ENCODE results near the gene PDZD4. TPM values are rescaled to one million over a fixed set of nuclear protein-coding genes. Genes with fewer than 3 reads are reported as not detected.

Gene PDZD4
- total and polyA plus RNA-seq, 5 donors from 2014 or later = 4.9 TPM; not detected in 4

GRCh38 chrX:153861151-153861550 lies 30.8 kb upstream of the PDZD4 start:
- Histone ChIP-seq H3K9me3 (ENCODE audit: control insufficient read depth in 2 of 2, low read length in 2 of 2) (no peaks in the 10 kb centered on the region), H3K27me3 (ENCODE audit: control insufficient read depth, insufficient read depth, low read length) (no peaks in the 10 kb centered on the region), H3K4me1 (ENCODE audit: control insufficient read depth, insufficient read depth, low read length, poor library complexity, severe bottlenecking) (no peaks in the 10 kb centered on the region), H3K36me3 (ENCODE audit: control insufficient read depth, insufficient read depth, low read length) (no peaks in the 10 kb centered on the region), H3K4me3 (ENCODE audit: low read depth, low read length) (no peak overlapping the region), H3K27ac (ENCODE audit: insufficient read depth, low read length, poor library complexity, severe bottlenecking) (no peak overlapping the region)
- Mint-ChIP-seq H3K27ac (no peak overlapping the region), H3K9me3 (no peaks in the 10 kb centered on the region), H3K36me3 (no peaks in the 10 kb centered on the region), H3K4me3 (no peak overlapping the region), H3K4me1 (peaks cover 0 to 14% (median 0%) of the 10 kb centered on the region in 4 donors), H3K27me3 (peaks cover 6% of the 10 kb centered on the region)
- no peak for ATAC-seq (ENCODE audit: low read depth in 2 of 2)
- no peak for DNase-seq

- Histone ChIP-seq H3K9me3 (ENCODE audit: control insufficient read depth in 2 of 2, low read length in 2 of 2) (no peaks in the 10 kb centered on the region), H3K4me3 (ENCODE audit: low read depth, low read length) (no peak overlapping the region), H3K27ac (ENCODE audit: insufficient read depth, low read length, poor library complexity, severe bottlenecking) (no peak overlapping the region), H3K36me3 (ENCODE audit: control insufficient read depth, insufficient read depth, low read length) (no peaks in the 10 kb centered on the region), H3K27me3 (ENCODE audit: control insufficient read depth, insufficient read depth, low read length) (no peaks in the 10 kb centered on the region), H3K4me1 (ENCODE audit: control insufficient read depth, insufficient read depth, low read length, poor library complexity, severe bottlenecking) (no peaks in the 10 kb centered on the region)
- no peak overlapping the region for H3K4me3 Mint-ChIP-seq
- no peak for DNase-seq
- no peaks in the 10 kb centered on the region for H3K9me3 Mint-ChIP-seq
- no peak overlapping the region for H3K27ac Mint-ChIP-seq
- no peaks in the 10 kb centered on the region for H3K36me3 Mint-ChIP-seq
- peaks cover 11% of the 10 kb centered on the region for H3K27me3 Mint-ChIP-seq
- peaks cover 0 to 14% (median 0%) of the 10 kb centered on the region in 4 donors for H3K4me1 Mint-ChIP-seq
- no peak for ATAC-seq (ENCODE audit: low read depth in 2 of 2)
Measured at GRCh38 chrX:153857348-153857903, 27.1 kb upstream of the PDZD4 start.

GRCh38 chrX:153854702-153855101 lies 24.4 kb upstream of the PDZD4 start:
- no peak overlapping the region for H3K4me3 ChIP-seq (ENCODE audit: low read depth, low read length)

GRCh38 chrX:153853902-153854267 lies 23.5 kb upstream of the PDZD4 start:
- H3K27me3 ChIP-seq (ENCODE audit: control insufficient read depth, insufficient read depth, low read length) = no peaks in the 10 kb centered on the region
- H3K27ac Mint-ChIP-seq = no peak overlapping the region
- DNase-seq (no peak), ATAC-seq (ENCODE audit: low read depth in 2 of 2) (no peak)
- H3K27me3 Mint-ChIP-seq = peaks cover 21% of the 10 kb centered on the region
- H3K4me3 Mint-ChIP-seq = no peak overlapping the region
- no peaks in the 10 kb centered on the region for H3K9me3 ChIP-seq (ENCODE audit: control insufficient read depth in 2 of 2, low read length in 2 of 2)
- no peaks in the 10 kb centered on the region for H3K9me3 Mint-ChIP-seq
- no peaks in the 10 kb centered on the region for H3K4me1 ChIP-seq (ENCODE audit: control insufficient read depth, insufficient read depth, low read length, poor library complexity, severe bottlenecking)
- no peak overlapping the region for H3K4me3 ChIP-seq (ENCODE audit: low read depth, low read length)
- H3K36me3 Mint-ChIP-seq = no peaks in the 10 kb centered on the region
- no peak overlapping the region for H3K27ac ChIP-seq (ENCODE audit: insufficient read depth, low read length, poor library complexity, severe bottlenecking)
- no peaks in the 10 kb centered on the region for H3K36me3 ChIP-seq (ENCODE audit: control insufficient read depth, insufficient read depth, low read length)
- peaks cover 0 to 10% (median 0%) of the 10 kb centered on the region in 4 donors for H3K4me1 Mint-ChIP-seq

More at GRCh38 chrX:153854702-153855101, 24.4 kb upstream of the PDZD4 start:
- Histone ChIP-seq H3K4me1 (ENCODE audit: control insufficient read depth, insufficient read depth, low read length, poor library complexity, severe bottlenecking) (no peaks in the 10 kb centered on the region), H3K36me3 (ENCODE audit: control insufficient read depth, insufficient read depth, low read length) (no peaks in the 10 kb centered on the region), H3K9me3 (ENCODE audit: control insufficient read depth in 2 of 2, low read length in 2 of 2) (no peaks in the 10 kb centered on the region), H3K27me3 (ENCODE audit: control insufficient read depth, insufficient read depth, low read length) (no peaks in the 10 kb centered on the region), H3K27ac (ENCODE audit: insufficient read depth, low read length, poor library complexity, severe bottlenecking) (no peak overlapping the region)
- ATAC-seq (ENCODE audit: low read depth in 2 of 2) (no peak), DNase-seq (no peak)
- Mint-ChIP-seq H3K36me3 (no peaks in the 10 kb centered on the region), H3K27me3 (peaks cover 16% of the 10 kb centered on the region), H3K27ac (no peak overlapping the region), H3K9me3 (no peaks in the 10 kb centered on the region), H3K4me3 (no peak overlapping the region), H3K4me1 (peaks cover 0 to 10% (median 0%) of the 10 kb centered on the region in 4 donors)

- H3K27ac Mint-ChIP-seq = no peak overlapping the region
- peaks cover 0 to 10% (median 0%) of the 10 kb centered on the region in 4 donors for H3K4me1 Mint-ChIP-seq
- H3K27ac ChIP-seq (ENCODE audit: insufficient read depth, low read length, poor library complexity, severe bottlenecking) = no peak overlapping the region
- no peaks in the 10 kb centered on the region for H3K9me3 ChIP-seq (ENCODE audit: control insufficient read depth in 2 of 2, low read length in 2 of 2)
- ATAC-seq (ENCODE audit: low read depth in 2 of 2) = no peak
- H3K27me3 Mint-ChIP-seq = peaks cover 21% of the 10 kb centered on the region
- no peaks in the 10 kb centered on the region for H3K4me1 ChIP-seq (ENCODE audit: control insufficient read depth, insufficient read depth, low read length, poor library complexity, severe bottlenecking)
- no peaks in the 10 kb centered on the region for H3K9me3 Mint-ChIP-seq
- no peak for DNase-seq
- H3K4me3 Mint-ChIP-seq = no peak overlapping the region
- no peaks in the 10 kb centered on the region for H3K27me3 ChIP-seq (ENCODE audit: control insufficient read depth, insufficient read depth, low read length)
- H3K36me3 ChIP-seq (ENCODE audit: control insufficient read depth, insufficient read depth, low read length) = no peaks in the 10 kb centered on the region
- no peaks in the 10 kb centered on the region for H3K36me3 Mint-ChIP-seq
- H3K4me3 ChIP-seq (ENCODE audit: low read depth, low read length) = no peak overlapping the region
Measured at GRCh38 chrX:153853180-153853901, 23.0 kb upstream of the PDZD4 start.

GRCh38 chrX:153851981-153852380 lies 21.6 kb upstream of the PDZD4 start:
- no peak for ATAC-seq (ENCODE audit: low read depth in 2 of 2)

GRCh38 chrX:153848325-153848724 lies 18.0 kb upstream of the PDZD4 start:
- Histone ChIP-seq H3K4me1 (ENCODE audit: control insufficient read depth, insufficient read depth, low read length, poor library complexity, severe bottlenecking) (no peaks in the 10 kb centered on the region), H3K27ac (ENCODE audit: insufficient read depth, low read length, poor library complexity, severe bottlenecking) (no peak overlapping the region), H3K4me3 (ENCODE audit: low read depth, low read length) (no peak overlapping the region), H3K27me3 (ENCODE audit: control insufficient read depth, insufficient read depth, low read length) (peaks cover 2% of the 10 kb centered on the region), H3K9me3 (ENCODE audit: control insufficient read depth in 2 of 2, low read length in 2 of 2) (no peaks in the 10 kb centered on the region), H3K36me3 (ENCODE audit: control insufficient read depth, insufficient read depth, low read length) (no peaks in the 10 kb centered on the region)
- H3K27ac Mint-ChIP-seq = no peak overlapping the region
- DNase-seq = no peak
- H3K4me3 Mint-ChIP-seq = no peak overlapping the region
- no peaks in the 10 kb centered on the region for H3K36me3 Mint-ChIP-seq
- no peaks in the 10 kb centered on the region for H3K4me1 Mint-ChIP-seq
- peaks cover 27% of the 10 kb centered on the region for H3K27me3 Mint-ChIP-seq
- no peak for ATAC-seq (ENCODE audit: low read depth in 2 of 2)
- H3K9me3 Mint-ChIP-seq = peaks cover 0 to 2% (median 0%) of the 10 kb centered on the region in 7 donors

More at GRCh38 chrX:153851981-153852380, 21.6 kb upstream of the PDZD4 start:
- no peaks in the 10 kb centered on the region for H3K9me3 Mint-ChIP-seq
- Histone ChIP-seq H3K9me3 (ENCODE audit: control insufficient read depth in 2 of 2, low read length in 2 of 2) (no peaks in the 10 kb centered on the region), H3K27me3 (ENCODE audit: control insufficient read depth, insufficient read depth, low read length) (no peaks in the 10 kb centered on the region), H3K4me3 (ENCODE audit: low read depth, low read length) (no peak overlapping the region), H3K27ac (ENCODE audit: insufficient read depth, low read length, poor library complexity, severe bottlenecking) (no peak overlapping the region), H3K4me1 (ENCODE audit: control insufficient read depth, insufficient read depth, low read length, poor library complexity, severe bottlenecking) (no peaks in the 10 kb centered on the region), H3K36me3 (ENCODE audit: control insufficient read depth, insufficient read depth, low read length) (no peaks in the 10 kb centered on the region)
- no peak for DNase-seq
- no peaks in the 10 kb centered on the region for H3K36me3 Mint-ChIP-seq
- H3K27me3 Mint-ChIP-seq = peaks cover 15% of the 10 kb centered on the region
- no peak overlapping the region for H3K4me3 Mint-ChIP-seq
- peaks cover 0 to 2% (median 0%) of the 10 kb centered on the region in 4 donors for H3K4me1 Mint-ChIP-seq
- no peak overlapping the region for H3K27ac Mint-ChIP-seq

- Mint-ChIP-seq H3K27me3 (peaks cover 33% of the 10 kb centered on the region), H3K36me3 (no peaks in the 10 kb centered on the region), H3K4me1 (no peaks in the 10 kb centered on the region), H3K27ac (no peak overlapping the region), H3K9me3 (peaks cover 0 to 2% (median 0%) of the 10 kb centered on the region in 7 donors), H3K4me3 (no peak overlapping the region)
- Histone ChIP-seq H3K27ac (ENCODE audit: insufficient read depth, low read length, poor library complexity, severe bottlenecking) (no peak overlapping the region), H3K4me3 (ENCODE audit: low read depth, low read length) (no peak overlapping the region), H3K9me3 (ENCODE audit: control insufficient read depth in 2 of 2, low read length in 2 of 2) (no peaks in the 10 kb centered on the region), H3K27me3 (ENCODE audit: control insufficient read depth, insufficient read depth, low read length) (peaks cover 2% of the 10 kb centered on the region), H3K4me1 (ENCODE audit: control insufficient read depth, insufficient read depth, low read length, poor library complexity, severe bottlenecking) (no peaks in the 10 kb centered on the region), H3K36me3 (ENCODE audit: control insufficient read depth, insufficient read depth, low read length) (no peaks in the 10 kb centered on the region)
- ATAC-seq (ENCODE audit: low read depth in 2 of 2) (no peak), DNase-seq (no peak)
Measured at GRCh38 chrX:153845842-153846241, 15.5 kb upstream of the PDZD4 start.
